Esophagus muscularis mucosa (tissue), 4 donors: ENCODE measurements around the gene RPS28. TPM values are rescaled to one million over a fixed set of nuclear protein-coding genes. Genes with fewer than 3 reads are reported as not detected.
A peak's percentile ranks its signal among the peaks of the same experiment; 100 is the strongest.
"Not testable (repeated sequence)": the region's sequence is repeated elsewhere in the genome, so short reads cannot be mapped to it uniquely, and the experiment has no call there.

Experiments used
- DNase-seq: peaks from one replicate; pipeline ENCODE4 v3.0.0-alpha.2; 2017; ENCODE audit errors: extremely low spot score
- H3K27ac ChIP-seq, 4 donors: fragments of 200-600 bp; sonication (generic); replicated peaks in 1 of 4; 1 replicate in 3 of 4; 2 replicates in 1 of 4; pipeline ENCODE4 v1.5.1; 2016 to 2019; ENCODE audit warnings: mild to moderate bottlenecking in 1 of 4
- H3K27me3 ChIP-seq, 4 donors: fragments of 200-600 bp; sonication (generic); one replicate each; pipeline versions ENCODE4 v1.5.1 to v1.6.0; 2016 to 2019
- H3K36me3 ChIP-seq, 4 donors: fragments of 200-600 bp; sonication (generic); one replicate each; pipeline ENCODE4 v1.5.1; 2016 to 2019
- H3K4me1 ChIP-seq, 4 donors: fragments of 200-600 bp; sonication (generic); one replicate each; pipeline ENCODE4 v1.5.1; 2016 to 2019
- H3K4me3 ChIP-seq, 4 donors: fragments of 200-600 bp; sonication (generic); 1 replicate in 2 of 4; 2 replicates in 2 of 4; pipeline ENCODE4 v1.5.1; 2016 to 2019; ENCODE audit warnings: mild to moderate bottlenecking in 4 of 4, moderate library complexity in 1 of 4
- H3K9me3 ChIP-seq, 4 donors: fragments of 200-600 bp; sonication (generic); 1 replicate in 3 of 4; 2 replicates in 1 of 4; pipeline ENCODE4 v1.5.1; 2016 to 2019
- CTCF ChIP-seq, 3 experiments: fragments of 200-600 bp in 2 of 3; fragments of 450-650 bp in 1 of 3; sonication (generic) in 2 of 3; IDR thresholded peaks; one replicate each; pipeline ENCODE4 v1.5.1; 2017 to 2019; ENCODE audit warnings: antibody characterized with exemption in 3 of 3, mild to moderate bottlenecking in 2 of 3, moderate library complexity in 1 of 3
- EP300 ChIP-seq: sonication (generic); formaldehyde crosslinking; IDR thresholded peaks from one replicate; pipeline ENCODE4 v1.6.1; 2017; ENCODE audit warnings: antibody characterized with exemption
- POLR2A ChIP-seq: fragments of 450-650 bp; IDR thresholded peaks from one replicate; pipeline ENCODE4 v1.6.1; 2017; ENCODE audit warnings: antibody characterized with exemption, moderate library complexity, mild to moderate bottlenecking, low read depth
- POLR2AphosphoS5 ChIP-seq, 2 donors: sonication (generic); formaldehyde crosslinking; IDR thresholded peaks; one replicate each; pipeline ENCODE4 v1.6.1; 2017; ENCODE audit warnings: antibody characterized with exemption in 2 of 2
- WGBS: methylation state at CpG from one replicate; pipeline ENCODE4 v1.1.5; 2018; 5-methylcytosine and 5-hydroxymethylcytosine counted together
- intact Hi-C: fragments of 100-400 bp; cut with DNase I; formaldehyde crosslinking; loops from one replicate; pipeline ENCODE4 v1.15.1; 2023
- total RNA-seq, 4 donors: library from RNA; depleted of rRNA; stranded (reverse); fragments of >200 nt; gene quantifications; one replicate each; pipeline versions ENCODE4 v1.1.0 to v1.2.1, GENCODE V29; 2016

RPS28 gene
- total RNA-seq, 4 donors from 2014 or later: 256 to 473 (median 358) TPM

- no peak overlapping the region for H3K27ac ChIP-seq
- intact Hi-C loops: no loop called here
- no peak for DNase-seq
- peaks cover 0 to 82% (median 22%) of the 10 kb centered on the region in 4 donors for H3K27me3 ChIP-seq
- no peaks in the 10 kb centered on the region for H3K9me3 ChIP-seq
- H3K4me3 ChIP-seq: no peak overlapping the region
- H3K4me1 ChIP-seq: peaks cover 40 to 62% (median 49%) of the 10 kb centered on the region in 4 donors
- peaks cover 0 to 21% (median 2%) of the 10 kb centered on the region in 4 donors for H3K36me3 ChIP-seq
- 83% methylated on average over 7 of the region's 7 CpGs for WGBS
- TF ChIP-seq POLR2AphosphoS5 (IDR thresholded peaks at IDR 0.05) (no peak), POLR2A (no peak), EP300 (no peak), CTCF (IDR thresholded peaks at IDR 0.05) (no peak)
These were observed 16.4 kb downstream of the RPS28 start for GRCh38 chr19:8337728-8338127.

DNA sequence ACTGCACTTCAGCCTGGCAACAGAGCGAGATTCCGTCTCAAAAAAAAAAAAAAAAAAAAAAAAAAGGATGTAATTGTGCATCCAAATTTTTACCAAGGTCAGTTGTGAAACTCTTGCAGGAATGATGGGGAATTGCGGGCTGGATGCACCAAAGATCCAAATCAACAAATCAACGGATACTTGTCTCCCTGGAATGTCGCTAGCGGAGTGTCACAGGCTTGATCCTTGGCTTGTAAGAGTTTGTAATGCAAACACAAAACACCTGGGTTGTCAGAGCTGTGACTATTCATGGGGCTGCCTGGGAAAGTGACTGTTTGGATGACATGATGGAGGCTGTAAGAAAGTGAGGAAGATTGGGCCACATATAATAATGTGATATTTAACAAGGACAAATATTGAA, 17.5 kb downstream of the RPS28 start:
- no peaks in the 10 kb centered on the region for H3K9me3 ChIP-seq
- peaks cover 0 to 14% (median under 1%) of the 10 kb centered on the region in 4 donors for H3K36me3 ChIP-seq
- H3K27me3 ChIP-seq: peaks cover 0 to 82% (median 24%) of the 10 kb centered on the region in 4 donors
- intact Hi-C loops: no loop called here
- TF ChIP-seq EP300: no peak
- TF ChIP-seq POLR2AphosphoS5 (IDR thresholded peaks at IDR 0.05): no peak
- TF ChIP-seq POLR2A: no peak
- TF ChIP-seq CTCF (IDR thresholded peaks at IDR 0.05): no peak
- 57% methylated on average over 6 of the region's 6 CpGs for WGBS
- no peak overlapping the region for H3K4me3 ChIP-seq
- no peak for DNase-seq
- H3K27ac ChIP-seq: peak overlapping the region in 1 of 4 donors; percentile 33
- H3K4me1 ChIP-seq: peaks cover 40 to 62% (median 48%) of the 10 kb centered on the region in 4 donors

DNA sequence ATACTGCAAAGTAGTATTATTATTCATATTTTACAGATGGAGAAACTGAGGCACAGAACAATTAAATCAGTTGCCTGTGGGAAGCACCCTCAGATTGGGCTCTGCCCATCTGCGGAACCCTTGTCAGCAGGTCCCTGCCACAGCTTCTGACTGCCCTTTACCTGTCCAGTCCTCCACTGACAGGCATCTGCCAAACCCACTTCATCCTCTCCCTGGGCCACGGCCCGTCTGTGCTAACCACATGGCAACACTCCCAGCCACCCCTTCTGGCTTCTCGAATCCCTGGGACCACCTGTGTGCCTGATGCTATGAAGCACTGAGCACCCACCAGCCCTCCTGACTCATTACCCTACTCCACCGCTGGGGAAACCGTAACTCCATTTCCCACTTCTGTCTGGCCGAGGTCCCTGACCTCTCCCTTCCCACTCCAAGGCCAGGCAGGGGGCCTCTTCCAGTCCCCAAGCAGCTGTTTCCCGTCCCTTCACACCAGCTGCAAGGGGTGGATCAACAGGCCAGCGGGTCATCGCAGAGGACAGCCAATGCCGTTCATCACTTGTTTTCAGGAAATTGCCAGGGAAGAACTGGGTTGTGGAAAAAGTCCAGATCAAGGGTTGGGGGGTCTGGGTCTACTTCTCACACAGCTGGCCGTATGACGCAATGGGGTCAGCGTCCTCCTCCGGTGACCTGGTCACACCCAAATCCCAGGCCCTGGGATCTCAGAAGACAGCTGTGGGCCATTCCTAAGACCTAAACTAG, 19.2 kb downstream of the RPS28 start:
- peak; percentile 95 for DNase-seq
- TF ChIP-seq POLR2A (no peak), EP300 (peak; percentile 60), CTCF (IDR thresholded peaks at IDR 0.05) (peak in 2 of 3 experiments; percentile 13 to 32), POLR2AphosphoS5 (IDR thresholded peaks at IDR 0.05) (peak; percentile 79 to 85)
- peaks cover 23 to 45% (median 37%) of the 10 kb centered on the region in 4 donors for H3K4me1 ChIP-seq
- intact Hi-C loops: no loop called here
- peaks cover 0 to 81% (median 13%) of the 10 kb centered on the region in 4 donors for H3K27me3 ChIP-seq
- 14% methylated on average over 15 of the region's 15 CpGs for WGBS
- H3K9me3 ChIP-seq: no peaks in the 10 kb centered on the region
- H3K4me3 ChIP-seq: peak overlapping the region in 1 of 4 donors; percentile 25
- peak overlapping the region; percentile 1 to 86 (median 85) for H3K27ac ChIP-seq
- peaks cover 0 to 4% (median 0%) of the 10 kb centered on the region in 4 donors for H3K36me3 ChIP-seq

DNA sequence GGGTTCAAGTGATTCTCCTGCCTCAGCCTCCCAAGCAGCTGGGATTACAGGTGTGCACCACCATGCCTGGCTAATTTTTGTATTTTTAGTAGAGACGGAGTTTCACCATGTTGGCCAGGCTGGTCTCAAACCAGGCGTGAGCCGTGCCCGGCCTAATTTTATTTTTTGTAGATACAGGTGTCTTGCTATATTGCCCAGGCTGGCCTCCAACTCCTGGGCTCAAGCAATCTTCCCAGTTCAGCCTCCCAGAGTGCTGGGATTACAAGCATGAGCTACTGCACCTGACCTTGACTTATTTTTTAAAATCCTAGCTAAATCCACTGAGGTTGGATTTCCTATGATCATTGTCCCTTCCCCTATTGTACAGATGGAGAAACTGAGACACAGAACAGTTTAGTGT, 20.2 kb downstream of the RPS28 start:
- H3K36me3 ChIP-seq, intact Hi-C loops, H3K9me3 ChIP-seq, DNase-seq: not testable (repeated sequence)
- 94% methylated on average over 4 of the region's 4 CpGs for WGBS
- Histone ChIP-seq H3K4me3 (peak overlapping the region in 3 of 4 donors; percentile 59 to 73 (median 61)), H3K27me3 (peaks cover 0 to 79% (median 13%) of the 10 kb centered on the region in 4 donors), H3K27ac (peak overlapping the region; percentile 1 to 86 (median 85)), H3K4me1 (peaks cover 18 to 42% (median 34%) of the 10 kb centered on the region in 4 donors)

GRCh38 chr19:8342316-8342683, 21.0 kb downstream of the RPS28 start:
- 45% methylated on average over 9 of the region's 14 CpGs for WGBS
- peak overlapping the region; percentile 59 to 73 (median 62) for H3K4me3 ChIP-seq
- no peak for DNase-seq
- TF ChIP-seq POLR2A: no peak
- peaks cover 18 to 42% (median 33%) of the 10 kb centered on the region in 4 donors for H3K4me1 ChIP-seq
- peaks cover 0 to 4% (median 0%) of the 10 kb centered on the region in 4 donors for H3K36me3 ChIP-seq
- H3K27ac ChIP-seq: peak overlapping the region; percentile 73 to 86 (median 85)
- intact Hi-C loops: no loop called here
- H3K27me3 ChIP-seq: peaks cover 0 to 74% (median 13%) of the 10 kb centered on the region in 4 donors
- H3K9me3 ChIP-seq: no peaks in the 10 kb centered on the region
